HepG2 (cell line): ENCODE measurements around the gene SRXN1. TPM values are rescaled to one million over a fixed set of nuclear protein-coding genes. Genes with fewer than 3 reads are reported as not detected.
A peak's percentile ranks its signal among the peaks of the same experiment; 100 is the strongest.

Source experiments
- JARID2 ChIP-seq: sonication (generic); formaldehyde crosslinking; IDR thresholded peaks from 2 replicates; pipeline ENCODE4 v1.8.1; 2023; ENCODE audit warnings: missing genetic modification reagents, inconsistent platforms; ENCODE audit not compliant: insufficient replicate concordance
- JUND ChIP-seq: sonication (generic); formaldehyde crosslinking; IDR thresholded peaks from 2 replicates; pipeline ENCODE4 v1.8.0; 2022; ENCODE audit warnings: mild to moderate bottlenecking, missing genetic modification reagents
- MED13 ChIP-seq: sonication (generic); formaldehyde crosslinking; IDR thresholded peaks from 2 replicates; pipeline ENCODE4 v1.5.0; 2020; ENCODE audit warnings: missing genetic modification reagents
- MTA1 ChIP-seq: sonication (generic); formaldehyde crosslinking; IDR thresholded peaks from 2 replicates; pipeline ENCODE4 v1.4.0; 2020; ENCODE audit warnings: missing genetic modification reagents, mild to moderate bottlenecking, borderline replicate concordance
- ZNF253 ChIP-seq: sonication (generic); formaldehyde crosslinking; IDR thresholded peaks from 2 replicates; pipeline ENCODE4 v1.8.0; 2022; ENCODE audit warnings: mild to moderate bottlenecking, missing genetic modification reagents, borderline replicate concordance
- ZNF292 ChIP-seq: sonication (generic); formaldehyde crosslinking; IDR thresholded peaks from 2 replicates; pipeline ENCODE4 v1.8.1; 2022; ENCODE audit warnings: mild to moderate bottlenecking, low read depth, missing genetic modification reagents, borderline replicate concordance
- ZNF34 ChIP-seq: sonication (generic); formaldehyde crosslinking; IDR thresholded peaks from 2 replicates; pipeline ENCODE4 v1.4.0; 2020; ENCODE audit warnings: mild to moderate bottlenecking, missing genetic modification reagents, borderline replicate concordance
- ZNF737 ChIP-seq: sonication (generic); formaldehyde crosslinking; IDR thresholded peaks from 2 replicates; pipeline ENCODE4 v1.5.0; 2020; ENCODE audit warnings: missing genetic modification reagents, mild to moderate bottlenecking, borderline replicate concordance
- ZNF775 ChIP-seq: sonication (generic); formaldehyde crosslinking; IDR thresholded peaks from 2 replicates; pipeline ENCODE4 v1.4.0; 2020; ENCODE audit warnings: missing genetic modification reagents, mild to moderate bottlenecking, moderate library complexity, borderline replicate concordance
- ZNF879 ChIP-seq: sonication (generic); formaldehyde crosslinking; IDR thresholded peaks from 2 replicates; pipeline ENCODE4 v1.8.1; 2023; ENCODE audit warnings: missing genetic modification reagents
- polyA plus RNA-seq, 8 experiments: library from polyadenylated mRNA; depleted of rRNA in 3 of 8; stranded (reverse) in 7 of 8; unstranded in 1 of 8; fragments of >200 nt; fragmentation: Illumina TruSeq in 4 of 8; extraction: Trizol in 4 of 8; gene quantifications; 2 replicates each; pipeline versions ENCODE4 v1.2.1 to v1.2.3, GENCODE V29; 2011 to 2016; ENCODE audit warnings: low read depth in 4 of 8, missing spikeins in 1 of 8, mixed read lengths in 1 of 8; ENCODE audit not compliant: insufficient read depth in 1 of 8
- total RNA-seq, 5 experiments: library from RNA; depleted of rRNA; stranded (reverse); fragments of >200 nt; fragmentation: Illumina TruSeq; extraction: Trizol; gene quantifications; 2 replicates each; pipeline ENCODE4 v1.2.3, GENCODE V29; 2016; ENCODE audit warnings: low read depth in 1 of 5
- TF ChIP-seq, protein P1 (sequence below): sonication (generic); formaldehyde crosslinking; IDR thresholded peaks from 2 replicates; pipeline ENCODE4 v1.4.0; 2020; ENCODE audit warnings: mild to moderate bottlenecking, missing genetic modification reagents
- TF ChIP-seq, protein P2 (sequence below): sonication (generic); formaldehyde crosslinking; IDR thresholded peaks from 2 replicates; pipeline ENCODE4 v1.8.1; 2022; ENCODE audit warnings: mild to moderate bottlenecking, missing genetic modification reagents
- TF ChIP-seq, protein P3 (sequence below): sonication (generic); formaldehyde crosslinking; IDR thresholded peaks from 2 replicates; pipeline ENCODE4 v1.5.0; 2020; ENCODE audit warnings: mild to moderate bottlenecking, missing genetic modification reagents, borderline replicate concordance

SRXN1 gene
- total and polyA plus RNA-seq, 2 of the 13 experiments (the other 11 are each of a cell fraction or from before 2014, with no cell fraction given), result 29.9 to 87.7 TPM

DNA sequence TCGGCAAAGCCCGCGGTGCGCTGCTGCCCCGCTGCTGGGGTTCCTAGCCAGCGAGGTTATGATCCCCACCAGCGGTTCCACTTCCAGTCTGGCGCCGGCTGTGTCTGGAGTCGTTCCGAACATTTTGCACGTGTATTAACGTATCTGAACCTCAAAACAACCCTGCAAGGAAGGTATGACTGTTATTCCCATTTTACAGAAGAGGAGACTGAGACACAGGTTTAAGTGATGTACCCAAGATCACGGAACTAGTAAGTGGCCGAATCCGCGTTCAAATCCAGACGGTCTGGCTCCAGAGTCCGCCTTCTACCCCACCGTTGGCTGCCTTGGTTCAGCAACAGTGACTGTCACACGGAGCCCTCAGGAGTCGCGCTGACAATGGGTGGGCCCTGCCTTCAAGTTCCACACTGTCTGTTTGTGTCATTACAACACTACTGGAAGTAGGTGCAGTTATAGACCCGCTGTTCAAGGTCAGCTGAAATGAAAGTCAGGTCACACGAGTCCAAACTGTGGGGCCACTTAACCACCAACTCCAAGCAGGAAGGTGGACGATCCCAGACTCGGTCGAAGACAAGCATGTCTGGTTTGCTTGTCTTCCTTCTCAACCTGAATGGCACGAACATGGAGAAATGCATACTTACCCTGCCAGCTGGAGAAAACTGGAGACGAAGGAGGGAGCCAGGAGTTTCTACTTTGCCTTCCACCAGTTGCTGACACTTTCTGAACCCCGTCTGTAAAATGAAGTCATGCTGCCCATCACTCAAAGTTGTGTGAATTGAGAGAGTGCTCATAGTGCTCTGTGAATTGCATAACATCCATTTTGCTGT is 803 bp upstream of the SRXN1 start (continued):
- TF ChIP-seq, protein P1, sequence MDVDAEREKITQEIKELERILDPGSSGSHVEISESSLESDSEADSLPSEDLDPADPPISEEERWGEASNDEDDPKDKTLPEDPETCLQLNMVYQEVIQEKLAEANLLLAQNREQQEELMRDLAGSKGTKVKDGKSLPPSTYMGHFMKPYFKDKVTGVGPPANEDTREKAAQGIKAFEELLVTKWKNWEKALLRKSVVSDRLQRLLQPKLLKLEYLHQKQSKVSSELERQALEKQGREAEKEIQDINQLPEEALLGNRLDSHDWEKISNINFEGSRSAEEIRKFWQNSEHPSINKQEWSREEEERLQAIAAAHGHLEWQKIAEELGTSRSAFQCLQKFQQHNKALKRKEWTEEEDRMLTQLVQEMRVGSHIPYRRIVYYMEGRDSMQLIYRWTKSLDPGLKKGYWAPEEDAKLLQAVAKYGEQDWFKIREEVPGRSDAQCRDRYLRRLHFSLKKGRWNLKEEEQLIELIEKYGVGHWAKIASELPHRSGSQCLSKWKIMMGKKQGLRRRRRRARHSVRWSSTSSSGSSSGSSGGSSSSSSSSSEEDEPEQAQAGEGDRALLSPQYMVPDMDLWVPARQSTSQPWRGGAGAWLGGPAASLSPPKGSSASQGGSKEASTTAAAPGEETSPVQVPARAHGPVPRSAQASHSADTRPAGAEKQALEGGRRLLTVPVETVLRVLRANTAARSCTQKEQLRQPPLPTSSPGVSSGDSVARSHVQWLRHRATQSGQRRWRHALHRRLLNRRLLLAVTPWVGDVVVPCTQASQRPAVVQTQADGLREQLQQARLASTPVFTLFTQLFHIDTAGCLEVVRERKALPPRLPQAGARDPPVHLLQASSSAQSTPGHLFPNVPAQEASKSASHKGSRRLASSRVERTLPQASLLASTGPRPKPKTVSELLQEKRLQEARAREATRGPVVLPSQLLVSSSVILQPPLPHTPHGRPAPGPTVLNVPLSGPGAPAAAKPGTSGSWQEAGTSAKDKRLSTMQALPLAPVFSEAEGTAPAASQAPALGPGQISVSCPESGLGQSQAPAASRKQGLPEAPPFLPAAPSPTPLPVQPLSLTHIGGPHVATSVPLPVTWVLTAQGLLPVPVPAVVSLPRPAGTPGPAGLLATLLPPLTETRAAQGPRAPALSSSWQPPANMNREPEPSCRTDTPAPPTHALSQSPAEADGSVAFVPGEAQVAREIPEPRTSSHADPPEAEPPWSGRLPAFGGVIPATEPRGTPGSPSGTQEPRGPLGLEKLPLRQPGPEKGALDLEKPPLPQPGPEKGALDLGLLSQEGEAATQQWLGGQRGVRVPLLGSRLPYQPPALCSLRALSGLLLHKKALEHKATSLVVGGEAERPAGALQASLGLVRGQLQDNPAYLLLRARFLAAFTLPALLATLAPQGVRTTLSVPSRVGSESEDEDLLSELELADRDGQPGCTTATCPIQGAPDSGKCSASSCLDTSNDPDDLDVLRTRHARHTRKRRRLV (CRISPR knock-in tag), result no peak; the same call in 1 of the 2 replicates
- TF ChIP-seq ZNF292 (CRISPR knock-in tag), result peak; percentile 36; the same call in 1 of the 2 replicates
- TF ChIP-seq ZNF34 (CRISPR knock-in tag), result no peak
- TF ChIP-seq, protein P2, sequence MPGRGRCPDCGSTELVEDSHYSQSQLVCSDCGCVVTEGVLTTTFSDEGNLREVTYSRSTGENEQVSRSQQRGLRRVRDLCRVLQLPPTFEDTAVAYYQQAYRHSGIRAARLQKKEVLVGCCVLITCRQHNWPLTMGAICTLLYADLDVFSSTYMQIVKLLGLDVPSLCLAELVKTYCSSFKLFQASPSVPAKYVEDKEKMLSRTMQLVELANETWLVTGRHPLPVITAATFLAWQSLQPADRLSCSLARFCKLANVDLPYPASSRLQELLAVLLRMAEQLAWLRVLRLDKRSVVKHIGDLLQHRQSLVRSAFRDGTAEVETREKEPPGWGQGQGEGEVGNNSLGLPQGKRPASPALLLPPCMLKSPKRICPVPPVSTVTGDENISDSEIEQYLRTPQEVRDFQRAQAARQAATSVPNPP (CRISPR knock-in tag), result no peak; the same call in 1 of the 2 replicates
- TF ChIP-seq, protein P3, sequence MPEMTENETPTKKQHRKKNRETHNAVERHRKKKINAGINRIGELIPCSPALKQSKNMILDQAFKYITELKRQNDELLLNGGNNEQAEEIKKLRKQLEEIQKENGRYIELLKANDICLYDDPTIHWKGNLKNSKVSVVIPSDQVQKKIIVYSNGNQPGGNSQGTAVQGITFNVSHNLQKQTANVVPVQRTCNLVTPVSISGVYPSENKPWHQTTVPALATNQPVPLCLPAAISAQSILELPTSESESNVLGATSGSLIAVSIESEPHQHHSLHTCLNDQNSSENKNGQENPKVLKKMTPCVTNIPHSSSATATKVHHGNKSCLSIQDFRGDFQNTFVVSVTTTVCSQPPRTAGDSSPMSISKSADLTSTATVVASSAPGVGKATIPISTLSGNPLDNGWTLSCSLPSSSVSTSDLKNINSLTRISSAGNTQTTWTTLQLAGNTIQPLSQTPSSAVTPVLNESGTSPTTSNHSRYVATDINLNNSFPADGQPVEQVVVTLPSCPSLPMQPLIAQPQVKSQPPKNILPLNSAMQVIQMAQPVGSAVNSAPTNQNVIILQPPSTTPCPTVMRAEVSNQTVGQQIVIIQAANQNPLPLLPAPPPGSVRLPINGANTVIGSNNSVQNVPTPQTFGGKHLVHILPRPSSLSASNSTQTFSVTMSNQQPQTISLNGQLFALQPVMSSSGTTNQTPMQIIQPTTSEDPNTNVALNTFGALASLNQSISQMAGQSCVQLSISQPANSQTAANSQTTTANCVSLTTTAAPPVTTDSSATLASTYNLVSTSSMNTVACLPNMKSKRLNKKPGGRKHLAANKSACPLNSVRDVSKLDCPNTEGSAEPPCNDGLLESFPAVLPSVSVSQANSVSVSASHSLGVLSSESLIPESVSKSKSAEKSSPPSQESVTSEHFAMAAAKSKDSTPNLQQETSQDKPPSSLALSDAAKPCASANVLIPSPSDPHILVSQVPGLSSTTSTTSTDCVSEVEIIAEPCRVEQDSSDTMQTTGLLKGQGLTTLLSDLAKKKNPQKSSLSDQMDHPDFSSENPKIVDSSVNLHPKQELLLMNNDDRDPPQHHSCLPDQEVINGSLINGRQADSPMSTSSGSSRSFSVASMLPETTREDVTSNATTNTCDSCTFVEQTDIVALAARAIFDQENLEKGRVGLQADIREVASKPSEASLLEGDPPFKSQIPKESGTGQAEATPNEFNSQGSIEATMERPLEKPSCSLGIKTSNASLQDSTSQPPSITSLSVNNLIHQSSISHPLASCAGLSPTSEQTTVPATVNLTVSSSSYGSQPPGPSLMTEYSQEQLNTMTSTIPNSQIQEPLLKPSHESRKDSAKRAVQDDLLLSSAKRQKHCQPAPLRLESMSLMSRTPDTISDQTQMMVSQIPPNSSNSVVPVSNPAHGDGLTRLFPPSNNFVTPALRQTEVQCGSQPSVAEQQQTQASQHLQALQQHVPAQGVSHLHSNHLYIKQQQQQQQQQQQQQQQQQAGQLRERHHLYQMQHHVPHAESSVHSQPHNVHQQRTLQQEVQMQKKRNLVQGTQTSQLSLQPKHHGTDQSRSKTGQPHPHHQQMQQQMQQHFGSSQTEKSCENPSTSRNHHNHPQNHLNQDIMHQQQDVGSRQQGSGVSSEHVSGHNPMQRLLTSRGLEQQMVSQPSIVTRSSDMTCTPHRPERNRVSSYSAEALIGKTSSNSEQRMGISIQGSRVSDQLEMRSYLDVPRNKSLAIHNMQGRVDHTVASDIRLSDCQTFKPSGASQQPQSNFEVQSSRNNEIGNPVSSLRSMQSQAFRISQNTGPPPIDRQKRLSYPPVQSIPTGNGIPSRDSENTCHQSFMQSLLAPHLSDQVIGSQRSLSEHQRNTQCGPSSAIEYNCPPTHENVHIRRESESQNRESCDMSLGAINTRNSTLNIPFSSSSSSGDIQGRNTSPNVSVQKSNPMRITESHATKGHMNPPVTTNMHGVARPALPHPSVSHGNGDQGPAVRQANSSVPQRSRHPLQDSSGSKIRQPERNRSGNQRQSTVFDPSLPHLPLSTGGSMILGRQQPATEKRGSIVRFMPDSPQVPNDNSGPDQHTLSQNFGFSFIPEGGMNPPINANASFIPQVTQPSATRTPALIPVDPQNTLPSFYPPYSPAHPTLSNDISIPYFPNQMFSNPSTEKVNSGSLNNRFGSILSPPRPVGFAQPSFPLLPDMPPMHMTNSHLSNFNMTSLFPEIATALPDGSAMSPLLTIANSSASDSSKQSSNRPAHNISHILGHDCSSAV, result no peak
- TF ChIP-seq JUND (CRISPR knock-in tag), result no peak; the same call in none of the 2 replicates
- TF ChIP-seq ZNF253, result no peak
- TF ChIP-seq ZNF775 (CRISPR knock-in tag), result 0 out of 2 replicates have a peak, but pooled peaks have one; percentile 22
- no peak for TF ChIP-seq MED13 (CRISPR knock-in tag)
- TF ChIP-seq JARID2, result no peak
- no peak for TF ChIP-seq MTA1 (CRISPR knock-in tag)
- TF ChIP-seq ZNF737, result peak; percentile 76; the same call in 1 of the 2 replicates
- TF ChIP-seq ZNF879 (CRISPR knock-in tag), result 0 out of 2 replicates have a peak, but pooled peaks have one; percentile 84
